Measurements from ENCODE around the gene DTWD1.

DNA sequence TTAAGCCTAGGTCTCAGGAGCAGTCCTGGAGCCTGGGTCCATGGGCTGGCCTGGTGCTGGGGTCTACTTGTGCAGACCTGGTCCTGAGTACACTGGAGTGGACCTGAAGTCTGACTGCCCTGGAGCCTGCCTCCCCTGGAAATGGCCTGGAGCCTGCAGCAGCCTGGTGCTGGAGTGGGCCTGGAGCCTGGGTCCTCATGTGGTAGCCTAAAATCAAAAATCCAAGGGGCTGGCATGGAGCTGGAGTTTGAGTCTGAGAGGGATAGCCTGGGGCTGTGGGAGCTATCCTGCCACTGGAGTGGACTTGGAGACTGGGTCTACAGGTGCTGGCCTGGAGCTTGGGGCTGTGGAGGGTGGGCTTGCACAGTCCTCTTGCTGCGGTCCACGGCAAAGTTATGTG lies 15.3 kb upstream of the DTWD1 start:
- TF ChIP-seq, protein P1, sequence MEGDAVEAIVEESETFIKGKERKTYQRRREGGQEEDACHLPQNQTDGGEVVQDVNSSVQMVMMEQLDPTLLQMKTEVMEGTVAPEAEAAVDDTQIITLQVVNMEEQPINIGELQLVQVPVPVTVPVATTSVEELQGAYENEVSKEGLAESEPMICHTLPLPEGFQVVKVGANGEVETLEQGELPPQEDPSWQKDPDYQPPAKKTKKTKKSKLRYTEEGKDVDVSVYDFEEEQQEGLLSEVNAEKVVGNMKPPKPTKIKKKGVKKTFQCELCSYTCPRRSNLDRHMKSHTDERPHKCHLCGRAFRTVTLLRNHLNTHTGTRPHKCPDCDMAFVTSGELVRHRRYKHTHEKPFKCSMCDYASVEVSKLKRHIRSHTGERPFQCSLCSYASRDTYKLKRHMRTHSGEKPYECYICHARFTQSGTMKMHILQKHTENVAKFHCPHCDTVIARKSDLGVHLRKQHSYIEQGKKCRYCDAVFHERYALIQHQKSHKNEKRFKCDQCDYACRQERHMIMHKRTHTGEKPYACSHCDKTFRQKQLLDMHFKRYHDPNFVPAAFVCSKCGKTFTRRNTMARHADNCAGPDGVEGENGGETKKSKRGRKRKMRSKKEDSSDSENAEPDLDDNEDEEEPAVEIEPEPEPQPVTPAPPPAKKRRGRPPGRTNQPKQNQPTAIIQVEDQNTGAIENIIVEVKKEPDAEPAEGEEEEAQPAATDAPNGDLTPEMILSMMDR (IDR thresholded peaks at IDR 0.05; ENCODE audit: extremely low read depth in 1 of 2, insufficient read depth in 1 of 2, low read depth in 1 of 2, low read length in 2 of 2) = no peak
- TF ChIP-seq MYC (IDR thresholded peaks at IDR 0.05; ENCODE audit: low read depth, low read length) (no peak), POLR2A (IDR thresholded peaks at IDR 0.05; ENCODE audit: low read depth, low read length) (no peak), JUN (IDR thresholded peaks at IDR 0.05; ENCODE audit: borderline replicate concordance, insufficient read depth, insufficient read length, low read depth) (no peak), FOS (IDR thresholded peaks at IDR 0.05; ENCODE audit: borderline replicate concordance, insufficient read depth, low read length) (no peak), POLR2AphosphoS5 (IDR thresholded peaks at IDR 0.05; ENCODE audit: insufficient read depth, low read depth, low read length) (no peak), EZH2 (IDR thresholded peaks at IDR 0.05; ENCODE audit: borderline replicate concordance, low read depth, low read length, severe bottlenecking) (no peak), GATA2 (IDR thresholded peaks at IDR 0.05; ENCODE audit: insufficient read depth, insufficient read length, low read depth, low read length) (no peak)
- TF ChIP-seq, protein P2, sequence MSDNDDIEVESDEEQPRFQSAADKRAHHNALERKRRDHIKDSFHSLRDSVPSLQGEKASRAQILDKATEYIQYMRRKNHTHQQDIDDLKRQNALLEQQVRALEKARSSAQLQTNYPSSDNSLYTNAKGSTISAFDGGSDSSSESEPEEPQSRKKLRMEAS (IDR thresholded peaks at IDR 0.05; ENCODE audit: insufficient read depth, insufficient read length) = no peak

Data from endothelial cell of umbilical vein (primary cell).